C4-2B (cell line): ENCODE results near the gene VGLL4.

Experiments
- ZFX ChIP-seq: fragments of 450-650 bp; IDR thresholded peaks from 2 replicates; pipeline ENCODE4 v1.6.1; 2017
- TF ChIP-seq, protein P1 (sequence below): fragments of 450-650 bp; conservative IDR thresholded peaks from 2 replicates; pipeline ENCODE4 v1.5.1; 2017; ENCODE audit warnings: mild to moderate bottlenecking

GRCh38 chr3:11658180-11658579, 14.5 kb upstream of the VGLL4 start:
- TF ChIP-seq, protein P1, sequence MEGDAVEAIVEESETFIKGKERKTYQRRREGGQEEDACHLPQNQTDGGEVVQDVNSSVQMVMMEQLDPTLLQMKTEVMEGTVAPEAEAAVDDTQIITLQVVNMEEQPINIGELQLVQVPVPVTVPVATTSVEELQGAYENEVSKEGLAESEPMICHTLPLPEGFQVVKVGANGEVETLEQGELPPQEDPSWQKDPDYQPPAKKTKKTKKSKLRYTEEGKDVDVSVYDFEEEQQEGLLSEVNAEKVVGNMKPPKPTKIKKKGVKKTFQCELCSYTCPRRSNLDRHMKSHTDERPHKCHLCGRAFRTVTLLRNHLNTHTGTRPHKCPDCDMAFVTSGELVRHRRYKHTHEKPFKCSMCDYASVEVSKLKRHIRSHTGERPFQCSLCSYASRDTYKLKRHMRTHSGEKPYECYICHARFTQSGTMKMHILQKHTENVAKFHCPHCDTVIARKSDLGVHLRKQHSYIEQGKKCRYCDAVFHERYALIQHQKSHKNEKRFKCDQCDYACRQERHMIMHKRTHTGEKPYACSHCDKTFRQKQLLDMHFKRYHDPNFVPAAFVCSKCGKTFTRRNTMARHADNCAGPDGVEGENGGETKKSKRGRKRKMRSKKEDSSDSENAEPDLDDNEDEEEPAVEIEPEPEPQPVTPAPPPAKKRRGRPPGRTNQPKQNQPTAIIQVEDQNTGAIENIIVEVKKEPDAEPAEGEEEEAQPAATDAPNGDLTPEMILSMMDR = no peak
- TF ChIP-seq ZFX = no peak
